ENCODE data around the gene GABRR2. TPM values are rescaled to one million over a fixed set of nuclear protein-coding genes. Genes with fewer than 3 reads are reported as not detected.

Gene GABRR2
- polyA plus RNA-seq, 1 donor: 0.55 TPM

GRCh38 chr6:89291256-89291819, 23.8 kb downstream of the GABRR2 start:
- Histone ChIP-seq H3K4me3 (ENCODE audit: low read length) (no peak overlapping the region), H3K27me3 (ENCODE audit: control insufficient read depth, insufficient read depth, low read length) (no peaks in the 10 kb centered on the region), H3K36me3 (ENCODE audit: control insufficient read depth, insufficient read depth, low read length) (no peaks in the 10 kb centered on the region), H3K27ac (ENCODE audit: low read length) (no peak overlapping the region), H3K9me3 (ENCODE audit: control insufficient read depth, low read depth, low read length) (no peaks in the 10 kb centered on the region), H3K4me1 (ENCODE audit: control insufficient read depth, insufficient read depth, low read length) (no peaks in the 10 kb centered on the region)
- 80% methylated on average over 1 of the region's 11 CpGs for WGBS (ENCODE audit: insufficient coverage, low lambda C conversion rate)
- no peak for DNase-seq

- Histone ChIP-seq H3K27ac (ENCODE audit: low read length) (no peak overlapping the region), H3K36me3 (ENCODE audit: control insufficient read depth, insufficient read depth, low read length) (no peaks in the 10 kb centered on the region), H3K9me3 (ENCODE audit: control insufficient read depth, low read depth, low read length) (no peaks in the 10 kb centered on the region), H3K27me3 (ENCODE audit: control insufficient read depth, insufficient read depth, low read length) (no peaks in the 10 kb centered on the region), H3K4me1 (ENCODE audit: control insufficient read depth, insufficient read depth, low read length) (no peaks in the 10 kb centered on the region), H3K4me3 (ENCODE audit: low read length) (no peak overlapping the region)
- DNase-seq: no peak
- WGBS (ENCODE audit: insufficient coverage, low lambda C conversion rate): 86% methylated on average over 2 of the region's 13 CpGs
These were observed 24.5 kb downstream of the GABRR2 start for GRCh38 chr6:89290401-89291155.

GRCh38 chr6:89289710-89290109, 25.4 kb downstream of the GABRR2 start:
- no peaks in the 10 kb centered on the region for H3K9me3 ChIP-seq (ENCODE audit: control insufficient read depth, low read depth, low read length)
- H3K4me3 ChIP-seq (ENCODE audit: low read length): no peak overlapping the region
- no peaks in the 10 kb centered on the region for H3K27me3 ChIP-seq (ENCODE audit: control insufficient read depth, insufficient read depth, low read length)
- H3K27ac ChIP-seq (ENCODE audit: low read length): no peak overlapping the region
- H3K4me1 ChIP-seq (ENCODE audit: control insufficient read depth, insufficient read depth, low read length): no peaks in the 10 kb centered on the region
- WGBS (ENCODE audit: insufficient coverage, low lambda C conversion rate): no CpG with 5 or more reads among the region's 3 CpGs
- no peak for DNase-seq
- H3K36me3 ChIP-seq (ENCODE audit: control insufficient read depth, insufficient read depth, low read length): no peaks in the 10 kb centered on the region

- no CpG with 5 or more reads among the region's 9 CpGs for WGBS (ENCODE audit: insufficient coverage, low lambda C conversion rate)
- Histone ChIP-seq H3K27ac (ENCODE audit: low read length) (no peak overlapping the region), H3K4me1 (ENCODE audit: control insufficient read depth, insufficient read depth, low read length) (no peaks in the 10 kb centered on the region), H3K27me3 (ENCODE audit: control insufficient read depth, insufficient read depth, low read length) (no peaks in the 10 kb centered on the region), H3K4me3 (ENCODE audit: low read length) (no peak overlapping the region), H3K36me3 (ENCODE audit: control insufficient read depth, insufficient read depth, low read length) (no peaks in the 10 kb centered on the region), H3K9me3 (ENCODE audit: control insufficient read depth, low read depth, low read length) (no peaks in the 10 kb centered on the region)
- DNase-seq: no peak
These were observed 27.6 kb downstream of the GABRR2 start for GRCh38 chr6:89287351-89288028.

- DNase-seq: no peak
- 40% methylated on average over 2 of the region's 6 CpGs for WGBS (ENCODE audit: insufficient coverage, low lambda C conversion rate)
These were observed 28.6 kb downstream of the GABRR2 start for GRCh38 chr6:89286516-89286915.

GRCh38 chr6:89284963-89285735, 29.9 kb downstream of the GABRR2 start:
- Histone ChIP-seq H3K27me3 (ENCODE audit: control insufficient read depth, insufficient read depth, low read length) (no peaks in the 10 kb centered on the region), H3K4me3 (ENCODE audit: low read length) (no peak overlapping the region), H3K36me3 (ENCODE audit: control insufficient read depth, insufficient read depth, low read length) (no peaks in the 10 kb centered on the region), H3K4me1 (ENCODE audit: control insufficient read depth, insufficient read depth, low read length) (no peaks in the 10 kb centered on the region), H3K9me3 (ENCODE audit: control insufficient read depth, low read depth, low read length) (no peaks in the 10 kb centered on the region), H3K27ac (ENCODE audit: low read length) (no peak overlapping the region)
- WGBS (ENCODE audit: insufficient coverage, low lambda C conversion rate): no CpG with 5 or more reads among the region's 15 CpGs
- DNase-seq: no peak

More at GRCh38 chr6:89286516-89286915, 28.6 kb downstream of the GABRR2 start:
- Histone ChIP-seq H3K9me3 (ENCODE audit: control insufficient read depth, low read depth, low read length) (no peaks in the 10 kb centered on the region), H3K4me3 (ENCODE audit: low read length) (no peak overlapping the region), H3K4me1 (ENCODE audit: control insufficient read depth, insufficient read depth, low read length) (no peaks in the 10 kb centered on the region), H3K27ac (ENCODE audit: low read length) (no peak overlapping the region), H3K36me3 (ENCODE audit: control insufficient read depth, insufficient read depth, low read length) (no peaks in the 10 kb centered on the region), H3K27me3 (ENCODE audit: control insufficient read depth, insufficient read depth, low read length) (no peaks in the 10 kb centered on the region)

- Histone ChIP-seq H3K9me3 (ENCODE audit: control insufficient read depth, low read depth, low read length) (no peaks in the 10 kb centered on the region), H3K4me3 (ENCODE audit: low read length) (no peak overlapping the region), H3K27me3 (ENCODE audit: control insufficient read depth, insufficient read depth, low read length) (no peaks in the 10 kb centered on the region), H3K27ac (ENCODE audit: low read length) (no peak overlapping the region), H3K36me3 (ENCODE audit: control insufficient read depth, insufficient read depth, low read length) (no peaks in the 10 kb centered on the region), H3K4me1 (ENCODE audit: control insufficient read depth, insufficient read depth, low read length) (no peaks in the 10 kb centered on the region)
- no CpG with 5 or more reads among the region's 3 CpGs for WGBS (ENCODE audit: insufficient coverage, low lambda C conversion rate)
- DNase-seq: no peak
These were observed 31.0 kb downstream of the GABRR2 start for GRCh38 chr6:89284081-89284480.

- WGBS (ENCODE audit: insufficient coverage, low lambda C conversion rate): 88% methylated on average over 1 of the region's 9 CpGs
- Histone ChIP-seq H3K4me1 (ENCODE audit: control insufficient read depth, insufficient read depth, low read length) (no peaks in the 10 kb centered on the region), H3K9me3 (ENCODE audit: control insufficient read depth, low read depth, low read length) (no peaks in the 10 kb centered on the region), H3K4me3 (ENCODE audit: low read length) (no peak overlapping the region), H3K27me3 (ENCODE audit: control insufficient read depth, insufficient read depth, low read length) (no peaks in the 10 kb centered on the region), H3K36me3 (ENCODE audit: control insufficient read depth, insufficient read depth, low read length) (no peaks in the 10 kb centered on the region), H3K27ac (ENCODE audit: low read length) (no peak overlapping the region)
- no peak for DNase-seq
These were observed 32.4 kb downstream of the GABRR2 start for GRCh38 chr6:89282749-89283148.

GRCh38 chr6:89281779-89282246, 33.3 kb downstream of the GABRR2 start:
- Histone ChIP-seq H3K4me1 (ENCODE audit: control insufficient read depth, insufficient read depth, low read length) (no peaks in the 10 kb centered on the region), H3K4me3 (ENCODE audit: low read length) (no peak overlapping the region), H3K27ac (ENCODE audit: low read length) (no peak overlapping the region), H3K36me3 (ENCODE audit: control insufficient read depth, insufficient read depth, low read length) (no peaks in the 10 kb centered on the region), H3K27me3 (ENCODE audit: control insufficient read depth, insufficient read depth, low read length) (no peaks in the 10 kb centered on the region), H3K9me3 (ENCODE audit: control insufficient read depth, low read depth, low read length) (no peaks in the 10 kb centered on the region)
- no peak for DNase-seq
- WGBS (ENCODE audit: insufficient coverage, low lambda C conversion rate): no CpG with 5 or more reads among the region's 10 CpGs

GRCh38 chr6:89278956-89279355, 36.1 kb downstream of the GABRR2 start:
- Histone ChIP-seq H3K27ac (ENCODE audit: low read length) (no peak overlapping the region), H3K4me1 (ENCODE audit: control insufficient read depth, insufficient read depth, low read length) (no peaks in the 10 kb centered on the region), H3K36me3 (ENCODE audit: control insufficient read depth, insufficient read depth, low read length) (no peaks in the 10 kb centered on the region), H3K27me3 (ENCODE audit: control insufficient read depth, insufficient read depth, low read length) (no peaks in the 10 kb centered on the region), H3K4me3 (ENCODE audit: low read length) (no peak overlapping the region), H3K9me3 (ENCODE audit: control insufficient read depth, low read depth, low read length) (no peaks in the 10 kb centered on the region)
- WGBS (ENCODE audit: insufficient coverage, low lambda C conversion rate): no CpG with 5 or more reads among the region's 9 CpGs
- no peak for DNase-seq

All from large intestine (tissue), 3 donors.